Measurements from ENCODE around the gene BMAL2.

DNA sequence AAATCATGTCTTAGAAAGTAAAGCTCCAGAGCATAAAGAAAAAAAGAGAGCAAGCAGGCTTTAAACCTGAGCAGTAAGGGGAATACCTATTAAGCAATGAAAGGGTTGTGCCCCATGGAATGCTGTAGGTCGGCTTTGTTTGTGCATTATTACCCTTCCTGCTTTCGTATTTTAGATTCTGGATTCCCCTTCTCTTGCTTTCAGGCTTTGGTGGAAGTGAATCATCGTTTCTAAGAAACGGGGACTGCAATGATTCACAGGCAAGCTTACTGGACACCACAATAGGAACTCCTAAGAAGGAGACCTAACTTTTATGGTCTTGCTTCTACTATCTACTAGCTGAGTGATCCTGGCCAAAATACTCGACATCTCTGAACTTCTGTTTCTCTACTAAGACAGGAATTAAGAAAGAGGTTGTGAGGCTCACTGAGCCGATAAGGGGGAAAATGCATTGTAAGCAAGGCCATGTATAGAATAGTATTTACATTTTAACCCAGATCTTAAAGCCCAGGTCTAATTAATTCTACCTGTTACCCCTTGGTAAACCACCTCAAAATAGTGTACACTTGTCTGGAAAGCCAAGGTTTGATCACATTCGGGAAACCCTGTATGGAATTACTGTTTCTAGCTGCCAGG lies 1.2 kb upstream of the BMAL2 start:
- TF ChIP-seq CTCF (IDR thresholded peaks at IDR 0.05 in 4 of 5, conservative IDR thresholded peaks at IDR 0.05 in 1 of 5) = no peak
- no peak for TF ChIP-seq POLR2A (IDR thresholded peaks at IDR 0.05)

Data from gastrocnemius medialis (tissue), 4 donors.